Measurements from ENCODE around the gene MEGF9.

GRCh38 chr9:120562861-120563443 is 151.3 kb downstream of the MEGF9 start:
- no peak for TF ChIP-seq CTCF (IDR thresholded peaks at IDR 0.05; ENCODE audit: low read depth, low read length, poor library complexity, severe bottlenecking)
- TF ChIP-seq EZH2phosphoT487 (IDR thresholded peaks at IDR 0.05; ENCODE audit: borderline replicate concordance, low read length): no peak

All from DOHH2 (cell line).